Testis (tissue), 3 donors: Measurements from ENCODE around the gene LBH. TPM values are rescaled to one million over a fixed set of nuclear protein-coding genes. Genes with fewer than 3 reads are reported as not detected.

Experiments used
- DNase-seq: peaks from one replicate; pipeline ENCODE4 v3.0.0-alpha.2; 2019
- H3K27ac ChIP-seq, 2 donors: fragments of 200-600 bp; sonication (generic); one replicate each; pipeline ENCODE4 v1.5.1; 2019
- H3K27me3 ChIP-seq: fragments of 200-600 bp; sonication (generic); one replicate; pipeline ENCODE4 v1.5.1; 2019
- H3K36me3 ChIP-seq: fragments of 200-600 bp; sonication (generic); one replicate; pipeline ENCODE4 v1.5.1; 2017; ENCODE audit warnings: low read depth; ENCODE audit errors: missing control alignments
- H3K4me1 ChIP-seq: fragments of 200-600 bp; sonication (generic); one replicate; pipeline ENCODE4 v1.5.1; 2019
- H3K4me3 ChIP-seq, 2 donors: fragments of 200-600 bp; sonication (generic); one replicate each; pipeline ENCODE4 v1.5.1; 2017 to 2019
- H3K9me3 ChIP-seq: fragments of 200-600 bp; sonication (generic); one replicate; pipeline ENCODE4 v1.5.1; 2017
- POLR2A ChIP-seq: fragments of 450-650 bp; IDR thresholded peaks from one replicate; pipeline ENCODE4 v1.6.1; 2017; ENCODE audit warnings: antibody characterized with exemption, mild to moderate bottlenecking, moderate library complexity
- WGBS, 2 donors: methylation state at CpG; one replicate each; pipeline ENCODE4 v1.1.5; 2018; 5-methylcytosine and 5-hydroxymethylcytosine counted together
- intact Hi-C: fragments of 100-400 bp; cut with DNase I; formaldehyde crosslinking; loops from one replicate; pipeline ENCODE4 v1.15.1; 2023; ENCODE audit warnings: low total_unique reads
- polyA plus RNA-seq: library from polyadenylated mRNA; stranded (reverse); fragments of 350-450 nt; fragmentation: Illumina TruSeq; extraction: RNeasy Lipid Tissue Mini Kit (QIAGEN cat#74804); gene quantifications from one replicate; pipeline ENCODE4 v1.2.3, GENCODE V29; 2014; ENCODE audit warnings: low read depth, low replicate concordance; ENCODE audit not compliant: insufficient read depth
- total RNA-seq, 2 donors: library from RNA; depleted of rRNA; stranded (reverse); fragments of >200 nt; gene quantifications; one replicate each; pipeline ENCODE4 v1.2.3, GENCODE V29; 2016
- TF ChIP-seq, protein P1 (sequence below), 3 experiments: fragments of 450-650 bp in 2 of 3; fragments of 200-600 bp in 1 of 3; sonication (generic) in 1 of 3; IDR thresholded peaks; one replicate each; pipeline ENCODE4 v1.5.1; 2016 to 2019; ENCODE audit warnings: antibody characterized with exemption in 3 of 3, mild to moderate bottlenecking in 2 of 3, moderate library complexity in 1 of 3

The LBH gene
- total and polyA plus RNA-seq, 3 donors from 2014 or later: 23.9 to 32.1 (median 25.7) TPM

- no peaks in the 10 kb centered on the region for H3K27me3 ChIP-seq
- 81 to 82% methylated on average over 1 of the region's 1 CpG for WGBS, 2 donors
Measured at GRCh38 chr2:30287190-30287840, 56.0 kb downstream of the LBH start.

DNA sequence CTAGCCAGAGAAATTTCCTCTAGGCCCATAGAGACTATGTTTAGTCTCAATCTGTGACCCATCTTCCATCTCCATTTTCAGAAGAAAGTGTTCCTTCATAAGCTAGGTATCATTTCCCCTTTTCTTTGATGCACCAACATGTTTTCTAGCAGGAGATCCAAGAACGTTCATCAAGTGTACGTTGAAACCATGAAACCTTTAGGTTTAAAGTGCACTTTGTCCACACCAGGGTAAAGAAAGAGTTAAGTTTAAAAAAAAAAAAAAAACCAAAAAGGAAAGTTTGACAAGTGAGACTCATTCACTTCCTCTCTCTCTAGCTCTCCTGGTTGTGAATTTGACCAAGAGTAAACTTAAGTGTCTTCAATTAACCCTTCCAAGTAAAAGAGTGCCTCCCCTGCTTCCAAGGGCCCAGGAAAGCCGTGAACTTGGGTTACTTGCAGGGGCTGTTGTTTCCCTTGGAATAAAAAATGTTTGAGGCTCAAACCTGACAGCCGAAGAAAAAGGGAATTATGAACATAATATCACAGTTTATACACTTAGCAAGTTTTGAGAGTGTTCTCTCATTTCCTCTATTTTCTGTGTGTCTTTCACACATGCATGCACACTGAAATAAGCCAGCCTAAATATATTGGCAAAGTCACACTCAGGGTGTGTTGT is 56.7 kb downstream of the LBH start:
- H3K27ac ChIP-seq: no peak overlapping the region
- H3K27me3 ChIP-seq: no peaks in the 10 kb centered on the region
- intact Hi-C loops: no loop called here
- TF ChIP-seq, protein P1, sequence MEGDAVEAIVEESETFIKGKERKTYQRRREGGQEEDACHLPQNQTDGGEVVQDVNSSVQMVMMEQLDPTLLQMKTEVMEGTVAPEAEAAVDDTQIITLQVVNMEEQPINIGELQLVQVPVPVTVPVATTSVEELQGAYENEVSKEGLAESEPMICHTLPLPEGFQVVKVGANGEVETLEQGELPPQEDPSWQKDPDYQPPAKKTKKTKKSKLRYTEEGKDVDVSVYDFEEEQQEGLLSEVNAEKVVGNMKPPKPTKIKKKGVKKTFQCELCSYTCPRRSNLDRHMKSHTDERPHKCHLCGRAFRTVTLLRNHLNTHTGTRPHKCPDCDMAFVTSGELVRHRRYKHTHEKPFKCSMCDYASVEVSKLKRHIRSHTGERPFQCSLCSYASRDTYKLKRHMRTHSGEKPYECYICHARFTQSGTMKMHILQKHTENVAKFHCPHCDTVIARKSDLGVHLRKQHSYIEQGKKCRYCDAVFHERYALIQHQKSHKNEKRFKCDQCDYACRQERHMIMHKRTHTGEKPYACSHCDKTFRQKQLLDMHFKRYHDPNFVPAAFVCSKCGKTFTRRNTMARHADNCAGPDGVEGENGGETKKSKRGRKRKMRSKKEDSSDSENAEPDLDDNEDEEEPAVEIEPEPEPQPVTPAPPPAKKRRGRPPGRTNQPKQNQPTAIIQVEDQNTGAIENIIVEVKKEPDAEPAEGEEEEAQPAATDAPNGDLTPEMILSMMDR (IDR thresholded peaks at IDR 0.05): no peak
- TF ChIP-seq POLR2A: no peak
- H3K36me3 ChIP-seq: no peaks in the 10 kb centered on the region
- H3K4me3 ChIP-seq: no peak overlapping the region
- H3K9me3 ChIP-seq: no peaks in the 10 kb centered on the region
- DNase-seq: no peak
- no peaks in the 10 kb centered on the region for H3K4me1 ChIP-seq
- 79 to 85% methylated on average over 4 of the region's 4 CpGs for WGBS, 2 donors

More at GRCh38 chr2:30287190-30287840, 56.0 kb downstream of the LBH start:
- Histone ChIP-seq H3K27ac (no peak overlapping the region), H3K4me3 (no peak overlapping the region), H3K36me3 (no peaks in the 10 kb centered on the region), H3K4me1 (no peaks in the 10 kb centered on the region), H3K9me3 (no peaks in the 10 kb centered on the region)
- intact Hi-C loops: no loop called here
- TF ChIP-seq, protein P1 (IDR thresholded peaks at IDR 0.05): no peak
- TF ChIP-seq POLR2A: no peak
- no peak for DNase-seq

GRCh38 chr2:30288561-30288960 is 57.2 kb downstream of the LBH start:
- 64 to 76% methylated on average over 2 of the region's 2 CpGs for WGBS, 2 donors
- intact Hi-C loops: no loop called here
- no peak overlapping the region for H3K27ac ChIP-seq
- H3K4me1 ChIP-seq: no peaks in the 10 kb centered on the region
- H3K36me3 ChIP-seq: no peaks in the 10 kb centered on the region
- TF ChIP-seq POLR2A: no peak
- no peak for DNase-seq
- no peaks in the 10 kb centered on the region for H3K27me3 ChIP-seq
- H3K9me3 ChIP-seq: no peaks in the 10 kb centered on the region
- H3K4me3 ChIP-seq: no peak overlapping the region

GRCh38 chr2:30293303-30293921 is 62.1 kb downstream of the LBH start:
- no peak for DNase-seq
- Histone ChIP-seq H3K4me3 (no peak overlapping the region), H3K4me1 (no peaks in the 10 kb centered on the region), H3K27me3 (no peaks in the 10 kb centered on the region), H3K9me3 (no peaks in the 10 kb centered on the region), H3K36me3 (no peaks in the 10 kb centered on the region), H3K27ac (no peak overlapping the region)
- 78 to 82% methylated on average over 10 to 12 of the region's 12 CpGs for WGBS, 2 donors
- intact Hi-C loops: no loop called here
- TF ChIP-seq POLR2A: no peak
- TF ChIP-seq, protein P1 (IDR thresholded peaks at IDR 0.05): no peak

DNA sequence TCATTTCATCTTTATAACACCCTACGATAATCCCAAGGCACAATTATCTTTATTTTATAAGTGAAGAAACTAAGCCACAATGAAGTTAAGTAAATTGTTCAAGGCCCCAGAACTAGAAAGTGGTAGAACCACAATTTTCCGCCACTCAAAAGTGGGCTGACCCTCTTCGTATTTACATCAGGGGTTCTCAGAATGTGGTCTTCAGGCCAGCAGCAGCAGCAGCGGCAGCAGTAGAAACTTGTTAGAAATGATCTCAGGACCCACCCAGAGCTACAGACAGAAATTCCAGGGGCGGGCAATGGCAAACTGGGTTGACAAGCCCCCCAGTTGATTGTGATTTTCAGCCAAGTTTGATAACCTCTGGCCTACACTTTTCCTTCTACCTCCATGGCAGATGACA is 62.8 kb downstream of the LBH start:
- WGBS, 2 donors: 94 to 95% methylated on average over 5 of the region's 5 CpGs
- Histone ChIP-seq H3K9me3 (no peaks in the 10 kb centered on the region), H3K27ac (no peak overlapping the region), H3K27me3 (no peaks in the 10 kb centered on the region), H3K36me3 (no peaks in the 10 kb centered on the region), H3K4me1 (no peaks in the 10 kb centered on the region), H3K4me3 (no peak overlapping the region)
- TF ChIP-seq POLR2A: no peak
- TF ChIP-seq, protein P1 (IDR thresholded peaks at IDR 0.05): no peak
- intact Hi-C loops: no loop called here
- DNase-seq: no peak
